GM18502 (cell line): Measurements from ENCODE around the gene PFDN2.
A peak's percentile ranks its signal among the peaks of the same experiment; 100 is the strongest.
"Not testable (repeated sequence)": the region's sequence is repeated elsewhere in the genome, so short reads cannot be mapped to it uniquely, and the experiment has no call there.

ENCODE experiments used
- ATAC-seq: cut with Tn5 transposase; IDR thresholded peaks from one replicate; pipeline ENCODE4 v1.9.1; 2021; ENCODE audit warnings: mild to moderate bottlenecking; ENCODE audit not compliant: unreplicated experiment, poor library complexity

The PFDN2 gene

GRCh38 chr1:161082996-161083747, 34.7 kb downstream of the PFDN2 start:
- ATAC-seq = no peak

- no peak for ATAC-seq
These were observed 35.4 kb downstream of the PFDN2 start for GRCh38 chr1:161082483-161082882.

GRCh38 chr1:161081519-161081918, 36.3 kb downstream of the PFDN2 start:
- ATAC-seq = no peak

GRCh38 chr1:161080441-161081405, 37.1 kb downstream of the PFDN2 start:
- ATAC-seq = no peak

- no peak for ATAC-seq
These were observed 38.3 kb downstream of the PFDN2 start for GRCh38 chr1:161079436-161080110.

- ATAC-seq = no peak
These were observed 40.4 kb downstream of the PFDN2 start for GRCh38 chr1:161077426-161077825.

GRCh38 chr1:161076410-161076809, 41.4 kb downstream of the PFDN2 start:
- ATAC-seq = no peak

- no peak for ATAC-seq
These were observed 43.0 kb downstream of the PFDN2 start for GRCh38 chr1:161074676-161075368.

GRCh38 chr1:161073474-161074121, 44.2 kb downstream of the PFDN2 start:
- no peak for ATAC-seq

- ATAC-seq = no peak
These were observed 44.9 kb downstream of the PFDN2 start for GRCh38 chr1:161072751-161073449.

- no peak for ATAC-seq
These were observed 45.9 kb downstream of the PFDN2 start for GRCh38 chr1:161071886-161072371.

GRCh38 chr1:161070761-161071160, 47.1 kb downstream of the PFDN2 start:
- no peak for ATAC-seq

GRCh38 chr1:161069731-161070270, 48.0 kb downstream of the PFDN2 start, which contains the start of gene ARHGAP30:
Gene ARHGAP30 (minus strand): TSS chr1:161069891. CDS start chr1:161069624, 267 bp downstream.
- ATAC-seq = peak; percentile 84

- ATAC-seq = peak; percentile 11
These were observed 48.6 kb downstream of the PFDN2 start for GRCh38 chr1:161069241-161069640.

- ATAC-seq = peak; percentile 67
These were observed 49.3 kb downstream of the PFDN2 start for GRCh38 chr1:161068306-161069234.

GRCh38 chr1:161066694-161067093, 51.1 kb downstream of the PFDN2 start:
- no peak for ATAC-seq

- ATAC-seq = not testable (repeated sequence)
These were observed 52.2 kb downstream of the PFDN2 start for GRCh38 chr1:161065681-161066080.
